ENCODE measurements around the gene MAN2A2. TPM values are rescaled to one million over a fixed set of nuclear protein-coding genes. Genes with fewer than 3 reads are reported as not detected.

The MAN2A2 gene
- total RNA-seq, 1 donor from 2014 or later, result 94.0 TPM

DNA sequence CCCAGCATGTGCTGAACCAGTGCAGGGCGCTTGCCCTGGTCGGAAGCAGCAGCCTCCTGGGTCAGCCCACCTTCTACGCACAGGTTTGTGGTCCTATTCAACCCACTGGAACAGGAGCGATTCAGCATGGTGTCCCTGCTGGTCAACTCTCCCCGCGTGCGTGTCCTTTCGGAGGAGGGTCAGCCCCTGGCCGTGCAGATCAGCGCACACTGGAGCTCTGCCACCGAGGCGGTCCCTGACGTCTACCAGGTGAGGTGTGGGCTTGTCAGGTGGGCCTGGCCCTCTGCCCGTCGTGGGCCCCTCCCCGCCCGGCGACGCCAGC is 8.2 kb downstream of the MAN2A2 start:
- TF ChIP-seq CTCF (IDR thresholded peaks at IDR 0.05), result no peak
- Histone ChIP-seq H3K27ac (no peak overlapping the region), H3K4me1 (peaks cover 3% of the 10 kb centered on the region), H3K27me3 (no peaks in the 10 kb centered on the region), H3K36me3 (peaks cover 99% of the 10 kb centered on the region), H3K9me3 (no peaks in the 10 kb centered on the region), H3K4me3 (no peak overlapping the region)
- no peak for DNase-seq
- no peak for ATAC-seq
- intact Hi-C loops (cut with DNase I), result no loop called here

DNA sequence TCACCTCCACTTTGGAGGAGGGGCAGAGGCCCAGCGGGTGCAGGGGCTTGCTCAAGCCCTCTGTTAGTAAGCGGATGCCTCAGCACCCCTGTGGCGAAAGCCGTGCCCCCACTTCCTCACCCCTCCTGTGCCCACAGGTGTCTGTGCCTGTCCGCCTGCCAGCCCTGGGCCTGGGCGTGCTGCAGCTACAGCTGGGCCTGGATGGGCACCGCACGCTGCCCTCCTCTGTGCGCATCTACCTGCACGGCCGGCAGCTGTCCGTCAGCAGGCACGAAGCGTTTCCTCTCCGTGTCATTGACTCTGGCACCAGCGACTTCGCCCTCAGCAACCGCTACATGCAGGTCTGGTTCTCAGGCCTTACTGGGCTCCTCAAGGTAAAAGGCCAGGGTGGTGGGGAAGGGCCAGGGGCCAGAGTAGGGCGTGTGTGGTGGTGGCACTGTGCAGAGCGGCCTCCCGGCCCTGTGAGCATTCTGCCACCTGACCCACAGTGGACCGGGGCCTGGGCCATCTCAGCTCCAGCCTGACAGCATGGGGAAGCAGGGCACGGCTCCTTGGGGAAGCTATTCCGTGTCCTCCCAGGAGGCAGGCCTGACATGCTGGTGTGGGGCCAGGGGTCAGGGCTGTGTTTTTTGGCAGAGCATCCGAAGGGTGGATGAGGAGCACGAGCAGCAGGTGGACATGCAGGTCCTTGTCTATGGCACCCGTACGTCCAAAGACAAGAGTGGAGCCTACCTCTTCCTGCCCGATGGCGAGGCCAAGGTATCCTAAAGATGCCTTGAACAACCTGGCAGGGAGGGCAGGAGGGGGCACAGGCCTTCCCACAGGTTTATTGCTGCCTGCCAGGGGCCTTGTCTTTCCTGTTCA is 9.0 kb downstream of the MAN2A2 start:
- Histone ChIP-seq H3K9me3 (no peaks in the 10 kb centered on the region), H3K36me3 (peaks cover 99% of the 10 kb centered on the region), H3K4me3 (no peak overlapping the region), H3K27ac (no peak overlapping the region), H3K27me3 (no peaks in the 10 kb centered on the region), H3K4me1 (peaks cover 3% of the 10 kb centered on the region)
- DNase-seq (peak; percentile 63), ATAC-seq (no peak)
- intact Hi-C loops (cut with DNase I), result no loop called here
- TF ChIP-seq CTCF (IDR thresholded peaks at IDR 0.05), result no peak

DNA sequence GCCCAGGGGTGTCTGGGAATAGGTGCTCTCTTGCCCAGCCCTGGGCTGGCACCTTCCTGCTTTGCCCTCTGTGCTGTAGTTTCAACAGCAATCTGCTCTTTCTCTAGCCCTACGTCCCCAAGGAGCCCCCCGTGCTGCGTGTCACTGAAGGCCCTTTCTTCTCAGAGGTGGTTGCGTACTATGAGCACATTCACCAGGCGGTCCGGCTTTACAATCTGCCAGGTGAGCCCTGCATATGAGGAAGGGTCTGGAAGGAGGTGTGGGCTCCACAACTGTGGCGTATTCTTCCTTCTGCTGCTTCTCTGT is 9.6 kb downstream of the MAN2A2 start:
- DNase-seq (no peak), ATAC-seq (no peak)
- H3K27me3 ChIP-seq, result no peaks in the 10 kb centered on the region
- TF ChIP-seq CTCF (IDR thresholded peaks at IDR 0.05), result no peak
- H3K4me1 ChIP-seq, result peaks cover 3% of the 10 kb centered on the region
- intact Hi-C loops (cut with DNase I), result no loop called here
- peaks cover 99% of the 10 kb centered on the region for H3K36me3 ChIP-seq
- no peak overlapping the region for H3K27ac ChIP-seq
- H3K4me3 ChIP-seq, result no peak overlapping the region
- H3K9me3 ChIP-seq, result no peaks in the 10 kb centered on the region

DNA sequence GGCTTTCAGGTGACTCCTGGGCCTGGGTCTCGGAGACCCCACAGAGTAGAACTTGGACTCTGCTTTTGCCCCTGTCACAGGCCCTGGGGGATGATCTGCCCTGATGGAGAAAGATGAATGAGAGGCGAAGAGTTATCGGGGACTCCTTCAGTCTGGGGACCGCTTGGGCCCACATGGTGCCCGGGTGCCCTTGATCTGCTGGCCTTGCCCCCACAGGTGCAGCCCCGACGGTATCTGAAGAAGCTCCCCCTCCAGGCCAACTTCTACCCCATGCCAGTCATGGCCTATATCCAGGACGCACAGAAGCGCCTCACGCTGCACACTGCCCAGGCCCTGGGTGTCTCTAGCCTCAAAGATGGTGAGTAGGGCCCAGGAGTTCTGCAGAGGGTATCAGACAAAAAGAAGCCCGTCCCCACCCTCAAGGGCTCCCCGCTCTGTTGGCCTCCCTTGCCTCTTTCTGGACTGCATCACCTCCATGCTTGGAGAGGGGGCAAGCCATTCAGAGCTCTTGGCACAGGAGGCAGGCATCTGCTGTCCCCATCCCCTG is 10.4 kb downstream of the MAN2A2 start:
- intact Hi-C loops (cut with DNase I), result no loop called here
- DNase-seq (no peak), ATAC-seq (no peak)
- TF ChIP-seq CTCF (IDR thresholded peaks at IDR 0.05), result no peak
- Histone ChIP-seq H3K9me3 (no peaks in the 10 kb centered on the region), H3K27ac (no peak overlapping the region), H3K27me3 (no peaks in the 10 kb centered on the region), H3K4me3 (no peak overlapping the region), H3K4me1 (peaks cover 3% of the 10 kb centered on the region), H3K36me3 (peaks cover 99% of the 10 kb centered on the region)

DNA sequence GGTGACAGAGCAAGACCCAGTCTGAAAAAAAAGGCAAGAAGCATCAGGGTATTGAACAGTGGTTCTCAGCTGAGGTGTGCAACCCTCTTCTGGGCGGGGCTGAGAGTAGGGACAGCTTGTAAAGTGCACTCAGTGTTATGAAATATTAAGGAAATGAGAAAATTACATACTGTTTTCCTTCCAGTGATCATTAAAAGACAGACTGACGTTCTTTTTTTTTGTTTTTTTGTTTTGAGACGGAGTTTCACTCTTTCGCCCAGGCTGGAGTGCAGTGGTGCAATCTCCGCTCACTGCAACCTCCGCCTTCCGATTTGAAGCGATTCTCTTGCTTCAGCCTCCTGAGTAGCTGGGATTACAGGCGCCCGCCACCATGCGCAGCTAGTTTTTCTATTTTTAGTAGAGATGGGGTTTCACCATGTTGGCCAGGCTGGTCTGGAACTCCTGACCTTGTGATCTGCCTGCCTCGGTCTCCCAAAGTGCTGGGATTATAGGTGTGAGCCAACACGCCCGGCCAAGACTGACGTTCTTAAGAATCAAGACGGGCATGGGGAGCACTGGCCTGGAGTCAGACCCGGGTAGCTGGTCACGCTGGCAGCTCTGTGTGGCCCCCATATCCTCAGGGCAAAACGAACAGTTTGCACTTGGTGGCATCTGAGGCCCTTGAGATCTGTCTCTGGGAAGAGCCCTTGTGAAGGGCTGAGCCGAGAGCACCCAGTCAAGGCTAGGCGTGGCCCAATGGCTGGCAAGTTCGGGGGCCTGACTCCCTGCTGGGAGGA is 11.4 kb downstream of the MAN2A2 start:
- DNase-seq, result peak; percentile 72
- Histone ChIP-seq H3K27me3 (no peaks in the 10 kb centered on the region), H3K9me3 (no peaks in the 10 kb centered on the region), H3K27ac (peak overlapping the region; percentile 51), H3K4me3 (no peak overlapping the region), H3K36me3 (peaks cover 99% of the 10 kb centered on the region), H3K4me1 (peaks cover 3% of the 10 kb centered on the region)
- peak; percentile 45 for ATAC-seq
- TF ChIP-seq CTCF (IDR thresholded peaks at IDR 0.05), result no peak
- intact Hi-C loops (cut with DNase I), result no loop called here

All from upper lobe of right lung (tissue), 1 donor.